ACHN (cell line): ENCODE data around the gene PTPRG.

Experiments
- DNase-seq: peaks from one replicate; pipeline ENCODE4 v3.0.0-alpha.2; 2015
- in situ Hi-C: cut with HindIII; loops from 2 replicates; pipeline ENCODE4 v1.10.0; 2017; ENCODE audit warnings: low sequenced_read_pairs, low pct_ligation_motif_present, low pct_unique_long_range_greater_than_20kb

PTPRG gene

GRCh38 chr3:61666615-61667330 lies 105.4 kb downstream of the PTPRG start:
- in situ Hi-C loops, result no loop called here
- DNase-seq, result no peak

GRCh38 chr3:61667383-61667782 lies 106.0 kb downstream of the PTPRG start:
- in situ Hi-C loops, result no loop called here
- no peak for DNase-seq

GRCh38 chr3:61667814-61668213 lies 106.4 kb downstream of the PTPRG start:
- in situ Hi-C loops, result no loop called here

GRCh38 chr3:61668317-61668864 lies 107.0 kb downstream of the PTPRG start:
- in situ Hi-C loops, result no loop called here
- DNase-seq, result no peak

More at GRCh38 chr3:61667814-61668213, 106.4 kb downstream of the PTPRG start:
- DNase-seq, result no peak

GRCh38 chr3:61669203-61669602 lies 107.8 kb downstream of the PTPRG start:
- in situ Hi-C loops, result no loop called here

GRCh38 chr3:61669668-61670299 lies 108.4 kb downstream of the PTPRG start:
- in situ Hi-C loops, result no loop called here
- no peak for DNase-seq

More at GRCh38 chr3:61669203-61669602, 107.8 kb downstream of the PTPRG start:
- no peak for DNase-seq

GRCh38 chr3:61673651-61674050 lies 112.3 kb downstream of the PTPRG start:
- in situ Hi-C loops, result no loop called here
- no peak for DNase-seq

- in situ Hi-C loops, result no loop called here
- DNase-seq, result no peak
Observed at GRCh38 chr3:61674596-61674995, 113.2 kb downstream of the PTPRG start.

GRCh38 chr3:61679026-61679425 lies 117.7 kb downstream of the PTPRG start:
- in situ Hi-C loops, result no loop called here
- no peak for DNase-seq

GRCh38 chr3:61680617-61681016 lies 119.2 kb downstream of the PTPRG start:
- DNase-seq, result no peak
- in situ Hi-C loops, result no loop called here

GRCh38 chr3:61681636-61682035 lies 120.3 kb downstream of the PTPRG start:
- in situ Hi-C loops, result no loop called here
- no peak for DNase-seq

GRCh38 chr3:61682671-61683548 lies 121.5 kb downstream of the PTPRG start:
- in situ Hi-C loops, result no loop called here
- DNase-seq, result no peak

- no peak for DNase-seq
- in situ Hi-C loops, result no loop called here
Observed at GRCh38 chr3:61683549-61684236, 122.3 kb downstream of the PTPRG start.

GRCh38 chr3:61684386-61684785 lies 123.0 kb downstream of the PTPRG start:
- in situ Hi-C loops, result no loop called here
- DNase-seq, result no peak

GRCh38 chr3:61685755-61686154 lies 124.4 kb downstream of the PTPRG start:
- no peak for DNase-seq
- in situ Hi-C loops, result no loop called here

GRCh38 chr3:61686228-61686648 lies 124.9 kb downstream of the PTPRG start:
- DNase-seq, result peak; percentile 5
- in situ Hi-C loops, result no loop called here

- no peak for DNase-seq
- in situ Hi-C loops, result no loop called here
Observed at GRCh38 chr3:61687206-61687605, 125.8 kb downstream of the PTPRG start.

- in situ Hi-C loops, result no loop called here
- DNase-seq, result no peak
Observed at GRCh38 chr3:61687663-61688306, 126.4 kb downstream of the PTPRG start.
